Measurements from ENCODE around the gene BAG5.

The BAG5 gene

GRCh38 chr14:103545915-103546651 lies 16.4 kb downstream of the BAG5 start:
- DNase-seq, result no peak

GRCh38 chr14:103545219-103545914 lies 17.1 kb downstream of the BAG5 start:
- no peak for DNase-seq

GRCh38 chr14:103544388-103545218 lies 17.9 kb downstream of the BAG5 start:
- DNase-seq, result no peak

GRCh38 chr14:103543721-103544387 lies 18.6 kb downstream of the BAG5 start:
- no peak for DNase-seq

GRCh38 chr14:103543140-103543539 lies 19.3 kb downstream of the BAG5 start:
- no peak for DNase-seq

GRCh38 chr14:103542605-103543088 lies 19.8 kb downstream of the BAG5 start:
- DNase-seq, result no peak

- DNase-seq, result no peak
Observed at GRCh38 chr14:103541709-103542604, 20.5 kb downstream of the BAG5 start.

GRCh38 chr14:103540821-103541708 lies 21.4 kb downstream of the BAG5 start:
- no peak for DNase-seq

- no peak for DNase-seq
Observed at GRCh38 chr14:103539056-103539825, 23.2 kb downstream of the BAG5 start.

GRCh38 chr14:103538291-103539055 lies 24.0 kb downstream of the BAG5 start:
- no peak for DNase-seq

- no peak for DNase-seq
Observed at GRCh38 chr14:103537175-103537990, 25.1 kb downstream of the BAG5 start.

- no peak for DNase-seq
Observed at GRCh38 chr14:103536693-103537092, 25.8 kb downstream of the BAG5 start.

GRCh38 chr14:103535891-103536565 lies 26.4 kb downstream of the BAG5 start:
- DNase-seq, result no peak

- no peak for DNase-seq
Observed at GRCh38 chr14:103535081-103535890, 27.2 kb downstream of the BAG5 start.

GRCh38 chr14:103534576-103535061 lies 27.8 kb downstream of the BAG5 start:
- DNase-seq, result no peak

GRCh38 chr14:103533999-103534575 lies 28.4 kb downstream of the BAG5 start:
- DNase-seq, result no peak
